HCT116 (cell line): ENCODE results near the gene MACIR. TPM values are rescaled to one million over a fixed set of nuclear protein-coding genes. Genes with fewer than 3 reads are reported as not detected.

ENCODE experiments used
- ATAC-seq: fragments of 200-7000 bp; cut with Tn5 transposase; 2 replicates; pipeline ENCODE4 v1.9.1; 2020; ENCODE audit warnings: mild to moderate bottlenecking, moderate library complexity
- BruUV-seq: library from RNA; stranded (reverse); fragments of 400-500 nt; replicated peaks from 2 replicates; lab custom pipeline; 2021; lab: Mats Ljungman, UMichigan
- CTCF ChIA-PET: fragments of 300-600 bp; sonication (Branson Sonifier 250); formaldehyde crosslinking; loops from one replicate; lab custom pipeline; 2021; ENCODE audit warnings: antibody characterized with exemption; lab: Charles Lee
- POLR2A ChIA-PET: fragments of 300-600, 350-600 bp; sonication (Branson Sonifier 250); formaldehyde crosslinking; loops from one replicate; lab custom pipeline; 2021; ENCODE audit warnings: antibody characterized with exemption; lab: Charles Lee
- RAD21 ChIA-PET, 2 experiments: fragments of 300-600 bp; sonication (Branson Sonifier 250); formaldehyde crosslinking; loops; one replicate each; lab custom pipeline; 2023; ENCODE audit warnings: low total read pairs in 2 of 2; ENCODE audit not compliant: uncharacterized antibody in 2 of 2, unreplicated experiment in 2 of 2, low non-redundant PET in 1 of 2; lab: Charles Lee
- DNase-seq: peaks from one replicate; pipeline ENCODE4 v3.0.0-alpha.2; 2010; ENCODE audit warnings: low read depth, low spot score
- H2AFZ ChIP-seq: fragments of 200-600 bp; shearing (Covaris generic), sonication (generic); 2 replicates; pipeline ENCODE4 v1.6.1; 2017; ENCODE audit warnings: low read depth, mixed run types, mixed read lengths, antibody characterized with exemption, low read length; ENCODE audit not compliant: poor library complexity, severe bottlenecking
- H3K27ac ChIP-seq: 2 replicates; pipeline ENCODE4 v1.5.1; 2012; ENCODE audit warnings: low read depth, low read length
- H3K27me3 ChIP-seq: fragments of 200-600 bp; sonication (generic); 2 replicates; pipeline ENCODE4 v1.6.1; 2016; ENCODE audit warnings: mixed run types, low read length, mixed read lengths; ENCODE audit not compliant: insufficient read depth
- H3K36me3 ChIP-seq, 2 experiments: fragments of 200-500 bp in 1 of 2; fragments of 200-600 bp in 1 of 2; sonication (Bioruptor generic) in 1 of 2; sonication (generic) in 1 of 2; 2 replicates each; pipeline versions ENCODE4 v1.5.1 to v1.6.1; 2014 to 2016; ENCODE audit warnings: low read length in 2 of 2, inconsistent platforms in 1 of 2, mixed read lengths in 1 of 2, mixed run types in 1 of 2; ENCODE audit not compliant: insufficient read depth in 2 of 2, control insufficient read depth in 1 of 2
- H3K4me1 ChIP-seq, 2 experiments: fragments of 200-600 bp in 1 of 2; sonication (generic) in 1 of 2; 2 replicates each; pipeline versions ENCODE4 v1.5.1 to v1.6.1; 2012 to 2017; ENCODE audit warnings: low read length in 2 of 2, inconsistent platforms in 1 of 2, mild to moderate bottlenecking in 1 of 2, mixed read lengths in 1 of 2, mixed run types in 1 of 2, moderate library complexity in 1 of 2; ENCODE audit not compliant: insufficient read depth in 2 of 2, control insufficient read depth in 1 of 2
- H3K4me2 ChIP-seq: fragments of 200-600 bp; sonication (generic); 2 replicates; pipeline ENCODE4 v1.6.1; 2017; ENCODE audit warnings: mixed run types, low read length, mixed read lengths
- H3K4me3 ChIP-seq, 2 experiments: fragments of 200-600 bp in 1 of 2; sonication (generic) in 1 of 2; replicated peaks in 1 of 2; 2 replicates each; pipeline ENCODE4 v1.5.1; 2011 to 2016; ENCODE audit warnings: low read length in 2 of 2, control low read depth in 1 of 2, low read depth in 1 of 2, mild to moderate bottlenecking in 1 of 2, mixed read lengths in 1 of 2, mixed run types in 1 of 2
- H3K79me2 ChIP-seq: fragments of 200-600 bp; sonication (generic); 2 replicates; pipeline ENCODE4 v1.6.1; 2017; ENCODE audit warnings: mild to moderate bottlenecking, mixed run types, low read length, moderate library complexity, mixed read lengths; ENCODE audit not compliant: insufficient read depth
- H3K9ac ChIP-seq: fragments of 200-600 bp; sonication (generic); 2 replicates; pipeline ENCODE4 v1.6.1; 2016; ENCODE audit warnings: low read length, mixed read lengths
- H3K9me2 ChIP-seq: fragments of 200-600 bp; sonication (generic), shearing (Covaris generic); 2 replicates; pipeline ENCODE4 v1.6.1; 2017; ENCODE audit warnings: mixed run types, mild to moderate bottlenecking, moderate library complexity; ENCODE audit not compliant: insufficient read depth
- H3K9me3 ChIP-seq, 2 experiments: fragments of 200-500 bp in 1 of 2; fragments of 200-600 bp in 1 of 2; sonication (Bioruptor generic) in 1 of 2; sonication (generic) in 1 of 2; 2 replicates each; pipeline ENCODE4 v1.6.1; 2014 to 2017; ENCODE audit warnings: low read length in 2 of 2, mixed read lengths in 2 of 2, inconsistent platforms in 1 of 2, low read depth in 1 of 2, mild to moderate bottlenecking in 1 of 2, mixed run types in 1 of 2, moderate library complexity in 1 of 2; ENCODE audit not compliant: control insufficient read depth in 1 of 2, insufficient read depth in 1 of 2
- H4K20me1 ChIP-seq: fragments of 200-600 bp; sonication (generic), shearing (Covaris generic); 2 replicates; pipeline ENCODE4 v1.6.1; 2017; ENCODE audit warnings: mixed run types, mild to moderate bottlenecking, moderate library complexity; ENCODE audit not compliant: insufficient read depth
- ATF3 ChIP-seq: IDR thresholded peaks from 2 replicates; pipeline ENCODE4 v1.6.1; 2012
- CBX3 ChIP-seq: IDR thresholded peaks from 2 replicates; pipeline ENCODE4 v1.6.1; 2012; ENCODE audit warnings: low read depth
- CEBPB ChIP-seq: IDR thresholded peaks from 2 replicates; pipeline ENCODE4 v1.6.1; 2012; ENCODE audit warnings: low read depth
- CTCF ChIP-seq, 3 experiments: fragments of 200-600 bp in 1 of 3; sonication (generic) in 1 of 3; IDR thresholded peaks in 2 of 3; conservative IDR thresholded peaks in 1 of 3; 2 replicates each; pipeline ENCODE4 v1.5.1; 2012 to 2017; ENCODE audit warnings: low read depth in 2 of 3, low read length in 2 of 3, antibody characterized with exemption in 1 of 3, borderline replicate concordance in 1 of 3, control low read depth in 1 of 3, mild to moderate bottlenecking in 1 of 3, mixed read lengths in 1 of 3, mixed run types in 1 of 3, moderate library complexity in 1 of 3; ENCODE audit not compliant: insufficient read depth in 1 of 3
- ELF1 ChIP-seq: IDR thresholded peaks from 2 replicates; pipeline ENCODE4 v1.6.1; 2012; ENCODE audit warnings: low read depth, borderline replicate concordance
- EZH2phosphoT487 ChIP-seq: fragments of 200-600 bp; IDR thresholded peaks from 2 replicates; pipeline ENCODE4 v1.6.1; 2018; ENCODE audit warnings: antibody characterized with exemption, borderline replicate concordance
- FOSL1 ChIP-seq: IDR thresholded peaks from 2 replicates; pipeline ENCODE4 v1.6.1; 2012; ENCODE audit warnings: low read depth
- MAX ChIP-seq: IDR thresholded peaks from 2 replicates; pipeline ENCODE4 v1.6.1; 2012
- POLR2A ChIP-seq: IDR thresholded peaks from 2 replicates; pipeline ENCODE4 v1.7.0; 2011; ENCODE audit warnings: borderline replicate concordance; ENCODE audit not compliant: insufficient read depth, insufficient read length; ENCODE audit errors: extremely low read depth
- RAD21 ChIP-seq: IDR thresholded peaks from 2 replicates; pipeline ENCODE4 v1.6.1; 2012; ENCODE audit warnings: low read depth, mild to moderate bottlenecking
- REST ChIP-seq: IDR thresholded peaks from 2 replicates; pipeline ENCODE4 v1.6.1; 2012; ENCODE audit warnings: low read depth
- SIN3A ChIP-seq: IDR thresholded peaks from 2 replicates; pipeline ENCODE4 v1.6.1; 2012; ENCODE audit warnings: low read depth
- SP1 ChIP-seq: IDR thresholded peaks from 2 replicates; pipeline ENCODE4 v1.6.1; 2012; ENCODE audit warnings: low read depth
- SRF ChIP-seq: IDR thresholded peaks from 2 replicates; pipeline ENCODE4 v1.6.1; 2012; ENCODE audit warnings: low read depth
- TCF7L2 ChIP-seq: IDR thresholded peaks from 2 replicates; pipeline ENCODE4 v1.7.0; 2011; ENCODE audit warnings: borderline replicate concordance, inconsistent platforms; ENCODE audit not compliant: insufficient read depth, insufficient read length; ENCODE audit errors: extremely low read depth
- YY1 ChIP-seq: IDR thresholded peaks from 2 replicates; pipeline ENCODE4 v1.6.1; 2011; ENCODE audit warnings: low read length, low read depth, moderate library complexity, mild to moderate bottlenecking; ENCODE audit not compliant: insufficient replicate concordance; ENCODE audit errors: extremely low read depth
- ZBTB33 ChIP-seq: IDR thresholded peaks from 2 replicates; pipeline ENCODE4 v1.6.1; 2011; ENCODE audit warnings: mild to moderate bottlenecking, low read length, moderate library complexity; ENCODE audit not compliant: insufficient replicate concordance; ENCODE audit errors: extremely low read depth
- ZFX ChIP-seq: fragments of 450-650 bp; IDR thresholded peaks from 2 replicates; pipeline ENCODE4 v1.6.1; 2017
- intact Hi-C: fragments of 100-400 bp; cut with micrococcal nuclease; formaldehyde crosslinking; loops from 2 replicates; pipeline ENCODE4 v1.10.0; 2022
- total RNA-seq: library from RNA; stranded (reverse); gene quantifications from one replicate; pipeline ENCODE4 v1.2.1, GENCODE V29; 2021; ENCODE audit not compliant: unreplicated experiment

MACIR gene
- total RNA-seq, 1 experiment from 2014 or later: 10.4 TPM

- RAD21 ChIA-PET: interaction anchor here in 1 of 2 experiments (1.8 kb wide), 1 partner anchor 8 kb away, joined by 4 read pairs; no protein-coding TSS in a partner anchor
- Histone ChIP-seq H3K27me3 (no peaks in the 10 kb centered on the region), H3K27ac (no peak overlapping the region), H3K4me3 (no peak overlapping the region), H2AFZ (no peak overlapping the region), H3K4me1 (peaks cover 0 to 3% of the 10 kb centered on the region in 2 experiments; a peak in 1 of 4 replicates), H3K79me2 (no peaks in the 10 kb centered on the region), H3K9me3 (no peaks in the 10 kb centered on the region), H3K9me2 (no peaks in the 10 kb centered on the region), H3K36me3 (no peaks in the 10 kb centered on the region), H4K20me1 (no peaks in the 10 kb centered on the region), H3K4me2 (no peak overlapping the region), H3K9ac (no peak overlapping the region)
- CTCF ChIA-PET: interaction anchor here (1.3 to 2.1 kb wide), 3 partner anchors 8 to 41 kb away, joined by 3 to 7 read pairs (median 4); partner anchors contain the start of gene MACIR
- BruUV-seq: no TSS peak
- intact Hi-C loops: no loop called here
- TF ChIP-seq SP1 (no peak), ZBTB33 (no peak), RAD21 (no peak), EZH2phosphoT487 (no peak), CEBPB (no peak), REST (no peak), CBX3 (no peak), SRF (no peak), ZFX (no peak), TCF7L2 (no peak), MAX (no peak), ATF3 (no peak), SIN3A (no peak), FOSL1 (no peak), ELF1 (no peak), POLR2A (no peak), CTCF (IDR thresholded peaks at IDR 0.05 in 2 of 3, conservative IDR thresholded peaks at IDR 0.05 in 1 of 3; ENCODE audit: borderline replicate concordance in 1 of 3, insufficient read depth in 1 of 3, low read depth in 2 of 3, low read length in 2 of 3) (no peak), YY1 (no peak)
- no peak for DNase-seq
- POLR2A ChIA-PET: interaction anchor here (1.2 kb wide), 1 partner anchor 41 kb away, joined by 6 read pairs; the partner anchor contains the start of gene MACIR
- ATAC-seq: no peak
Measured at GRCh38 chr5:103217101-103217500, 41.5 kb upstream of the MACIR start.
